Head of caudate nucleus (tissue), 42 donors: Measurements from ENCODE around the gene SOBP.

Experiments
- DNase-seq, 42 donors: peaks; one replicate each; pipeline versions ENCODE4 v3.0.0 to v3.0.0-alpha.2; 2020 to 2021; ENCODE audit warnings: mixed read lengths in 7 of 42
- intact Hi-C: fragments of 100-400 bp; cut with DNase I; formaldehyde crosslinking; loops from one replicate; pipeline ENCODE4 v1.15.0; 2022

Gene SOBP

GRCh38 chr6:107683183-107683582 is 193.3 kb downstream of the SOBP start:
- DNase-seq, result no peak
- intact Hi-C loops, result no loop called here

DNA sequence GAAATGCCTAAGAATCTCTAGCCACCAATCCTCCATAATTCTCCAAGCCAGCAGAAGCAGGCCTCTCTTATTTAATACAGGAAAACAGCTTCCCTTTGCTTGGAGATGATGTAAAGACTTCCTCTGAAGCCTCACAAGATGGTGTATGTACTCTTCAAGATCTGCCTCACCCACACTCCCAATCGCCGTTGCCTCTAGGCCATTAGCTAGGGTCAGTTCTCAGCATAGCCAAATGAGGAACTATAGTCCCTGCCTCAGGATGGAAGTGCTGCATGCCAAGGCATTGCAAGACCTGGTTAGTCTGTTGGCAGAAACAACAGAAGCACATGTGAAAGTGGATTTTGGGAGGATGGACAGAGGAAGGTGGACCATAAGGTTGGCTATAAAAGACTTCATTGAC is 195.1 kb downstream of the SOBP start:
- intact Hi-C loops, result no loop called here
- DNase-seq, result no peak

DNA sequence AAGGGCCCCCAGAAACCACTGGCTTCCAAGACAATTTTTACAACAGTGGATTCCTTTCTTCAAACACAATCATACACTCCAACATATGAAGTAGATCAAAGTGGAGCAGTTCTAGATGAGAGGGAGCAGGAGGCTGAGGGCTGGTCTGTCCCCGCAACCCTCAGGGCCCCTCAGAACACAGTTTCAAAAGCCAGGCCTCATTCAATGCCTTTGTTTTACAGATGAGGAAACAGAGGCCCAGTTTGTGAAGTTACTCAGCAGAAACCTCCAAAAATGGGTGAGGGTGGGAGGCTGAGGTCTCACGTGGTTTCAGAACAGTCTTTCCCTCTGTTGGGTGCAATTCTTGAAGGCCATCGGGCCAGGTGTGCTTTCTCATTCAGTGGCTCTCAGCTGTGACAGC is 199.3 kb downstream of the SOBP start:
- DNase-seq, result no peak

GRCh38 chr6:107689951-107690642 is 200.2 kb downstream of the SOBP start:
- DNase-seq, result no peak
- intact Hi-C loops, result no loop called here

More for the DNA sequence above, 199.3 kb downstream of the SOBP start:
- intact Hi-C loops, result no loop called here

- DNase-seq, result peak in 15 of 42 donors; percentile 14 to 77 (median 39)
- intact Hi-C loops, result no loop called here
These were observed 200.7 kb downstream of the SOBP start for GRCh38 chr6:107690643-107691061.

GRCh38 chr6:107691062-107691751 is 201.3 kb downstream of the SOBP start:
- DNase-seq, result no peak
- intact Hi-C loops, result no loop called here

DNA sequence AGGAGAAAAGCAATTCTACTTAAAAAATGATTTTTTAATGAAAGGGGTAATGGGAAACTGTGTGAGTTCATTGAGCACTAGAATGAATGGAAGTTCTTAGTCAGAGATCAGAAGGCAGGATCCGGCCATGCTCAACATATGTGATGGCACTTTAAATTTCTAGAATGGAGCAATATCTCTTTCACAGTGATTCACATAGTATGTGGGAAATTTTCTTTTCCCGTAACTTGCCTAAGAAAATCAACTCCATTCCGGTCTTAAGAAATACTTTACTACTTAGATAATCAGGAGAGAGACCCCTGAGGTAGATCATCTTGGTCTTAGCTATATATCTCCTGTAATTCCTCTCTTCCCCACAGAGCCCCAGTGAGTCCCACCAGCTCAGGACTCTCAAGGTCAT is 202.4 kb downstream of the SOBP start:
- no peak for DNase-seq
- intact Hi-C loops, result no loop called here

DNA sequence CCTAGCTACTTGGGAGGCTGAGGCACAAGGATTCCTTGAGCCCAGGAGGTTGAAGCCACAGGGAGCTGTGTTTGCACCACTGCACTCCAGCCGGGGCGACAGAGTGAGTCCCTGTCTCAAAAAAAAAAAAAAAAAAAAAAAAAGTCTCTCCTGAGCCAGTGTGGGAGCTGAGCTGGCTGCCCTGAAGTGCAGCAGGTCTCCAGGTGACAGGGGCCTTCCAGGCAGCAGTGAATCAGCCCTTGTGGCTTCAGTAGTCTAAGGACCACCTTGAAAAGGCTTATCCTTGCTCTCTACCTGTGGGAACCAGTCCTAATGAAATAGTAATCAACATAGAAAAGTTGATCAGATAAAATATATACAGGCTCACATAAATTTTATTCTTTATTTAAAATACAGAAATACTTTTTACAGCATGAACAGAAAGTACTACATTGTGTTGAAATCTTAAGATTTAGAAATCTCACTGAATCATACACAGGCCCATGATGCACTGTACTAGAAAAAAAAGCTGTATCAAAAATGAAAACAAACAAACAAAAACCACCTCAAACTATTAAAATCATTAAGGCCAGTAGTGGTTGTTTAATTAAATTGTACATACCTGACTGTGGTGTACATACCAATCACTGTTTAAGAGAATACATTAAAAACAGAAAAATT is 205.3 kb downstream of the SOBP start:
- DNase-seq, result no peak
- intact Hi-C loops, result no loop called here

GRCh38 chr6:107697682-107698081 is 207.8 kb downstream of the SOBP start:
- intact Hi-C loops, result no loop called here
- DNase-seq, result no peak

DNA sequence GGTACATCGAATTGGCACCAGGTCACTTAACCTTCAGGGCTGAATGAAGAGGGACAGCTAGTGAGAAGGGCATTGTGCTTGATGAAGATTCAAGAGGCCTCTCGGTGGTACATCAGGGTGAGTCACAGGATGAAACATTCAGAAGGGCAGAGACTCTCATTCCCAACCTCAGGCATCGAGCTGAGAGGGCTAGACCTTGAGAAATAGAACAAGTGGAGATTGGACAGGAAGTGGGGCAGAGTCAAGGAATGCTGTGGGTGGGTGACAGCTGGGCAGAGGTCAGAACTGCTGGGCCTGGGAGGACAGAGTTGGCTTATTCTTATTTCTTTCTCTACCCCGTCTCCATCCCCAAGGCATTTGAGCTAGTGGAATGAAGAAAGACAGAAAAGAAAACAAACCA is 208.2 kb downstream of the SOBP start:
- intact Hi-C loops, result no loop called here
- no peak for DNase-seq

GRCh38 chr6:107699254-107699653 is 209.3 kb downstream of the SOBP start:
- intact Hi-C loops, result no loop called here
- DNase-seq, result no peak

GRCh38 chr6:107699697-107700325 is 209.9 kb downstream of the SOBP start:
- no peak for DNase-seq
- intact Hi-C loops, result no loop called here

DNA sequence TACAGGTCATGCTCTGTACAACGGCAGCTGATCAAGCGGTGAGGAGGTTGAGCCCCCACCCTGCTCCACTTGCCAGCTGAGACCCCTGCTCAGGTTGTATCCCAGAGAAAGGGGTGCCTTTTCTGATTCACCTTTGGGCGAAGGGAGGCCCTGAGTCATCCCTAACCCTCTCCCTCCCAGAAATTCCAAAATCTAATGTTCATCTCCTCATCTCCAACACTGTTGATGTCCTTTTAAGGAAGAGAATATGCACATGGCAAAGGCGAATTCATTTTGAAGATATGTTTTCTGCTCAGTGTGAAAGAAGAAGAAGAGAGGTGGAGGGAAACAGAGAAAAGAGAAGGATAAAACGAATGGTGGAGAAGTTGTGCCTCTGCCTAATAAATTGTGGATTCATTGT is 213.7 kb downstream of the SOBP start:
- intact Hi-C loops, result no loop called here
- DNase-seq, result no peak

DNA sequence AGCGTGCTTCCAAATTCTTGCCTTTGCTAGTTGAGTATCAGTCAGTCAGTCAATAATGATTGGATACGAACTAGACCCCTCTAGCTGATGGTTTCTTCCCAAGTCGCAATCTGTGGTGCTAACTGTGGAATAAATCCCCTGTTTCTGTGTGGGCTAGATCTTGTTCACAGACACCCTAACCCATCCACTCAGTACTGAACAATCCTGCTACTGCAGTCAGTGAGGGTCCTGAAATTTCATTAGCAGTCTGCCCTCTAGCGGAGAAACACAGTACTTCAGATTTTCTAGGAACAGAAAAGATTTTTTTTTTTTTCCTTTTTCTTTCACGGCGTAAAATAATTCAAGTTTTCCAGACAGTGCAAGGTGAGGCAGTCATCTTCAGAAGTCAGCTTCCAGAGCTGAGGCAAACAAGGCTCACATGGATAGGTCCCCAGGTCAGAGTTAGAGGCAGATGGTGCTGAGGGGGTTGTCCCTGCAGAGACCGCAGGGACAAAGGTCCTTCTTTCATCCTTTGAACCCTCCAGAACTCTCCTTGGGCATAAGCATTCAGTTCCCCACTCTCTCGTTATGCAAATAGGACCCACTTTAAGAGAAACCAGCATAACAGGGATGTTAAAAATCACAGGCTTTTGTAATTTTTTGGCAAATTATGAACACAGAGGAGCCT is 214.6 kb downstream of the SOBP start:
- peak in 15 of 42 donors; percentile 8 to 75 (median 39) for DNase-seq
- intact Hi-C loops, result no loop called here

DNA sequence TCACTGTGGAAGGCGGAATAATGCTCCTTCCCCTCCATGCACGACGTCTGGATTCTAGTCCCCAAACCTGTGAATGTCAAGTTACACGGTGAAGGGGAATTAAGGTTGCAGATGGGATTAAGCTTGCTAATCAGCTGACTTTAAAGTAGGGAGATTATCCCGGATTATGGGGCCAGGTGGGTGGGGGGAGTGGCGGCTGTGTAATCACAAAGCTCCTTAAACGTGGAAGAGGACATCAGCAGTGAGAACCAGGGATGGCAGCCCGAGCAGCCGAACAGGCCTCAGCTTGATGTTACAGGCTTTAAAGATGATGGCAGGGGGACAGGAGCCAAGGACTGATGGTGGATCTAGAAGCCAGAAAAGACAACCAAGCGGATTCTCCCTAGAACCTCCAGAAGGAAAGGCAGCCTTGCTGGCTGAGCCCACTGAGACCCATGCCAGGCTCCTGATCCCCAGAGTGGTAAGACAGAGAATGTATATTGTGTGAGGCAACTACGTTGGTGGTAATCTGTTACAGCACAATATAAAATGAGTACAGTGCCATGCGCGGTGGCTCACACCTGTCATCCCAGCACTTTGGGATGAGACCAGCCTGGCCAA is 216.7 kb downstream of the SOBP start:
- intact Hi-C loops, result no loop called here
- DNase-seq, result no peak

DNA sequence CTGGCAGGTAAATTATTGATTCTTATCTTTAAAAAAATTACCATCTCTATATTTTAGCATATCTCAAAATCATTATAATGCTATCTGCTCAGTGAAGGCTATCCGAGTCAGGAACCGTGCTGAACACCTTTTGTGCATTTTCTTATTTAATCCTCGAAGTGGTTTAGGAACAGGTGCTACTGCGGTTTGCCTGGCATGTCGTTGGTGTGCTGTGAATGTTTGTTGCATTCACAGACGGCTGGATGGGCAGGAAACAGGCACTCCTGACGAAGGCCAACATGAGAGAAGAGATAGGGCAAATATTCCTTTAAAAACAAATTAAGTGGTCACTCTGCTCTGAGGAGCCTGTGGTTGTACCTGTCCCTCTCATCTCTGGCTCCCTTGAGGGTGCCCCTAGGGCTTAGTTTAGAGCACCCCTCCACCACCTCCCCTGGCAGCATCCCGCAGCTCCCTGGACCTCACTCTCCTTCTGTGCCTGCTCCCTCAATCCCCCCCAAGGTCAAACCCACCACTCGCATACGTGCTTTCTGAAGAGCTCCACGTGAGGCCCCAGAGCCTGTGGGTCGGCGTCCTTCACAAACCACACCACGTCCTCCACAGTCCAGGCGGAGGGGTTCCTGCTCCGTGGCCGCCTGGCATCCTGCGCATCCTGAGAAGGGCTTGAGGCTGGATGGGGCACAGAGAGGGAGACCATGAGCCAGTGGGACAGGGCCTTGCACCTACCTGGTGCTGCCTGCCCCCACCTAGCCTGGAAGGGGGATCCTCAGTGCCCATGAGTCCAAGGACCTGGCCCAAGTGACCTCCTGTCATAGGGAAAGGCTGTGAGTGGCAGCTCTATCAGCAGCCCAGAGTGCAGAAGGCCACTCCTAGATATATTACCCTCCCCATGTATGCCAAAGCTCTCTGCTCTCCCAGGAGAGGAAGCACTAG is 217.7 kb downstream of the SOBP start:
- intact Hi-C loops, result no loop called here

GRCh38 chr6:107708435-107708834 is 218.5 kb downstream of the SOBP start:
- no peak for DNase-seq
- intact Hi-C loops, result no loop called here

More for the DNA sequence above, 217.7 kb downstream of the SOBP start:
- no peak for DNase-seq

DNA sequence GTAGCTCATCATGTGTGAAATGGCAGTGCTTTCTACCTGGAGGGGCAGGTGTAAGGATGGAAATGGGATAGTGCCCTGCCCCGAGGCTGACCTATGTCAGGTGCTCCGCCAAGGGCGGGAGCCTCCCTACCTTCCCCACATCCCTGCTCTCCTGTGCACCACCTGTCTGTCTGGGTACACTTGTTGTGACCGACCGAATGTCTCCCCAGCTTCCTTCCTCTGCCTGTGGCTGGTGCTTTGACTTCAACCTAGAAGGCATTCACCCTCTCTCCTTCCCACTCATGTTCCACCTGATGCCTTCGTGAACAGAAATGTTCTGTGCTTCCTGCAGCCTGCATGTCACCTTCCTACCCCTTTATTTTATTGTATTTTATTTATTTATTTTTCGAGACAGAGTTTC is 219.4 kb downstream of the SOBP start:
- intact Hi-C loops, result no loop called here
- DNase-seq, result no peak
